Measurements from ENCODE around the gene ZP1. TPM values are rescaled to one million over a fixed set of nuclear protein-coding genes. Genes with fewer than 3 reads are reported as not detected.
A peak's percentile ranks its signal among the peaks of the same experiment; 100 is the strongest.

Gene ZP1
- total and polyA plus RNA-seq, 2 of the 8 experiments (the other 6 are each of a cell fraction or from before 2014, with no cell fraction given): not detected

DNA sequence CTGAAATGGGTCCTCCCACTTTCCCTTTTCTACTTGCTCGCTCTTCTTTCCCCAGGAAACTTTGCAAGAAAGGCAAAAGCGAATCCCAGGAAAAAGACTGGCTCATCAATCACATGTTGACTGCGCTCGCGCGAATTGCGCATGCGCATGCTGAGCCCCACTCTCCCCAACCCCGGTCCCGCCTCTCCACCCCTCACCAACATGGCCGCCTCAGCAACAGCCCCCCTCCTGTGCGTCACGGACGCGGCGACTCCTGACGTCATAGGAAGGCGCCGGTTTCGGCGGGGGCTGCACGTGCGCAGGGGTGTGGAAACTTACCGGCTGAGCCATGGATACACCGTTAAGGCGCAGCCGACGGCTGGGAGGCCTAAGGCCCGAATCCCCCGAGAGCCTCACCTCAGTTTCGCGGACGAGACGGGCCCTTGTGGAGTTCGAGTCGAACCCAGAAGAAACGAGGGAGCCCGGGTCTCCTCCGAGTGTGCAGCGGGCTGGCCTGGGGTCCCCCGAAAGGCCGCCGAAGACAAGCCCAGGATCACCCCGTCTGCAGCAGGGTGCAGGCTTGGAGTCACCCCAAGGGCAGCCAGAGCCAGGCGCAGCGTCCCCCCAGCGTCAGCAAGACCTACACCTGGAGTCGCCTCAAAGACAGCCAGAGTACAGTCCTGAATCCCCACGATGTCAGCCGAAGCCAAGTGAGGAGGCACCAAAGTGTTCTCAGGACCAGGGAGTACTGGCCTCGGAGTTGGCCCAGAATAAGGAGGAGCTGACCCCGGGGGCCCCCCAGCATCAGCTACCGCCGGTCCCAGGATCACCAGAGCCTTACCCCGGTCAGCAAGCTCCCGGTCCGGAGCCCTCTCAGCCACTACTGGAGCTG is 25.3 kb upstream of the ZP1 start, which contains the start of gene CCDC86 (continued):
- TF ChIP-seq RAD21 (IDR thresholded peaks at IDR 0.05 in 1 of 2, conservative IDR thresholded peaks at IDR 0.05 in 1 of 2; ENCODE audit: low read depth in 2 of 2, low read length in 2 of 2) (no peak), SIN3A (conservative IDR thresholded peaks at IDR 0.05 in 1 of 2, IDR thresholded peaks at IDR 0.05 in 1 of 2; ENCODE audit: low read depth in 1 of 2, low read length in 2 of 2) (peak; percentile 99 to 100), RNF2 (IDR thresholded peaks at IDR 0.05; ENCODE audit: borderline replicate concordance, low read depth, low read length, missing control alignments, poor library complexity, severe bottlenecking) (no peak), TCF12 (IDR thresholded peaks at IDR 0.05; ENCODE audit: low read depth, low read length) (0 out of 2 replicates have a peak, but pooled peaks have one; percentile 67), KDM5A (IDR thresholded peaks at IDR 0.05; ENCODE audit: low read length) (peak; percentile 71), YY1 (IDR thresholded peaks at IDR 0.05; ENCODE audit: low read depth, low read length) (peak; percentile 98), JUN (IDR thresholded peaks at IDR 0.05; ENCODE audit: low read depth, low read length) (no peak), POU5F1 (IDR thresholded peaks at IDR 0.05; ENCODE audit: low read depth, low read length) (no peak), HDAC2 (IDR thresholded peaks at IDR 0.05; ENCODE audit: borderline replicate concordance in 1 of 2, low read depth in 2 of 2, low read length in 2 of 2) (peak in 1 of 2 experiments; percentile 79; a peak in 1 of 4 replicates), CBX5 (IDR thresholded peaks at IDR 0.05; ENCODE audit: low read depth, low read length) (no peak), SIX5 (IDR thresholded peaks at IDR 0.05; ENCODE audit: low read depth, low read length) (peak; percentile 39; the same call in 1 of the 2 replicates), PHF8 (conservative IDR thresholded peaks at IDR 0.05; ENCODE audit: low read depth, low read length) (peak; percentile 85), CREB1 (IDR thresholded peaks at IDR 0.05) (peak; percentile 100), SP4 (IDR thresholded peaks at IDR 0.05; ENCODE audit: low read length) (no peak), NANOG (IDR thresholded peaks at IDR 0.05; ENCODE audit: insufficient read depth, low read depth, low read length, poor library complexity, severe bottlenecking) (no peak), ZNF274 (IDR thresholded peaks at IDR 0.05; ENCODE audit: borderline replicate concordance, extremely low read depth, low read length) (no peak), SP2 (IDR thresholded peaks at IDR 0.05; ENCODE audit: low read length) (no peak), JUND (IDR thresholded peaks at IDR 0.05; ENCODE audit: low read length) (0 out of 2 replicates have a peak, but pooled peaks have one; percentile 32)
- TF ChIP-seq, protein P1, sequence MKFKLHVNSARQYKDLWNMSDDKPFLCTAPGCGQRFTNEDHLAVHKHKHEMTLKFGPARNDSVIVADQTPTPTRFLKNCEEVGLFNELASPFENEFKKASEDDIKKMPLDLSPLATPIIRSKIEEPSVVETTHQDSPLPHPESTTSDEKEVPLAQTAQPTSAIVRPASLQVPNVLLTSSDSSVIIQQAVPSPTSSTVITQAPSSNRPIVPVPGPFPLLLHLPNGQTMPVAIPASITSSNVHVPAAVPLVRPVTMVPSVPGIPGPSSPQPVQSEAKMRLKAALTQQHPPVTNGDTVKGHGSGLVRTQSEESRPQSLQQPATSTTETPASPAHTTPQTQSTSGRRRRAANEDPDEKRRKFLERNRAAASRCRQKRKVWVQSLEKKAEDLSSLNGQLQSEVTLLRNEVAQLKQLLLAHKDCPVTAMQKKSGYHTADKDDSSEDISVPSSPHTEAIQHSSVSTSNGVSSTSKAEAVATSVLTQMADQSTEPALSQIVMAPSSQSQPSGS (IDR thresholded peaks at IDR 0.05; ENCODE audit: low read length): no peak
- TF ChIP-seq, protein P2, sequence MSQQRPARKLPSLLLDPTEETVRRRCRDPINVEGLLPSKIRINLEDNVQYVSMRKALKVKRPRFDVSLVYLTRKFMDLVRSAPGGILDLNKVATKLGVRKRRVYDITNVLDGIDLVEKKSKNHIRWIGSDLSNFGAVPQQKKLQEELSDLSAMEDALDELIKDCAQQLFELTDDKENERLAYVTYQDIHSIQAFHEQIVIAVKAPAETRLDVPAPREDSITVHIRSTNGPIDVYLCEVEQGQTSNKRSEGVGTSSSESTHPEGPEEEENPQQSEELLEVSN (IDR thresholded peaks at IDR 0.05): peak; percentile 88
